Measurements from ENCODE around the gene GON4L. TPM values are rescaled to one million over a fixed set of nuclear protein-coding genes. Genes with fewer than 3 reads are reported as not detected.
A peak's percentile ranks its signal among the peaks of the same experiment; 100 is the strongest.

GON4L gene
- total RNA-seq, 4 donors from 2014 or later, result 12.2 to 32.8 (median 18.7) TPM

DNA sequence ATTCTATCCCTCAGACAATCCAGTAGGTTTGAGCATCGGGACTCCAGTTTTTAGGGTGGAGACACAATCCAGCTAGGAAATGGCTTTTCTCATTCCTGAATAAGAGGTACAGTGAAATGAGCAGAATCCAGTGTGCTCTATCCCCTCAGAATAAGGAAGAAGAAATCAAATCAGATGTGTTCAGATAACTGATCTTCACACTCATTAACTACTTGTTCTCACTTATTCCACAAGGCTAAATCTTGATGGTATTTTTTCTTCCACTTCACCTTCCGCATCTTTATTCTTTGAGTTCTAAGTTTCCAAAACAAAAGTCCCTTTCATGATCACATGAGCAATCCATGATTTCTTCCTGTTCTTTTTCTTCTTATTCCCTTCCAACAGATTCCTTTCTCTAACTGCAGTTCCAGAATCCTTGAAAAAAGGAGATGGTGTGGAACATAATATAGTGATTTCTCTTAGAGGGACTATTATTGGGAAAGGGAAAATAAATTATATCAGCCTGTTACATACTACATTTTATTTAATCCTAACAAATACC is 4.0 kb upstream of the GON4L start:
- DNase-seq, result no peak
- intact Hi-C loops (cut with DNase I), result no loop called here
- Histone ChIP-seq H3K27ac (peak overlapping the region; percentile 46 to 92 (median 89)), H3K9me3 (no peaks in the 10 kb centered on the region), H3K4me3 (peak overlapping the region in 2 of 4 donors; percentile 52 to 65), H3K4me1 (peaks cover 9 to 42% (median 13%) of the 10 kb centered on the region in 3 donors), H3K27me3 (peaks cover 0 to 9% (median 0%) of the 10 kb centered on the region in 4 donors), H3K36me3 (no peaks in the 10 kb centered on the region)
- TF ChIP-seq POLR2A (IDR thresholded peaks at IDR 0.05), result no peak
- TF ChIP-seq, protein P1, sequence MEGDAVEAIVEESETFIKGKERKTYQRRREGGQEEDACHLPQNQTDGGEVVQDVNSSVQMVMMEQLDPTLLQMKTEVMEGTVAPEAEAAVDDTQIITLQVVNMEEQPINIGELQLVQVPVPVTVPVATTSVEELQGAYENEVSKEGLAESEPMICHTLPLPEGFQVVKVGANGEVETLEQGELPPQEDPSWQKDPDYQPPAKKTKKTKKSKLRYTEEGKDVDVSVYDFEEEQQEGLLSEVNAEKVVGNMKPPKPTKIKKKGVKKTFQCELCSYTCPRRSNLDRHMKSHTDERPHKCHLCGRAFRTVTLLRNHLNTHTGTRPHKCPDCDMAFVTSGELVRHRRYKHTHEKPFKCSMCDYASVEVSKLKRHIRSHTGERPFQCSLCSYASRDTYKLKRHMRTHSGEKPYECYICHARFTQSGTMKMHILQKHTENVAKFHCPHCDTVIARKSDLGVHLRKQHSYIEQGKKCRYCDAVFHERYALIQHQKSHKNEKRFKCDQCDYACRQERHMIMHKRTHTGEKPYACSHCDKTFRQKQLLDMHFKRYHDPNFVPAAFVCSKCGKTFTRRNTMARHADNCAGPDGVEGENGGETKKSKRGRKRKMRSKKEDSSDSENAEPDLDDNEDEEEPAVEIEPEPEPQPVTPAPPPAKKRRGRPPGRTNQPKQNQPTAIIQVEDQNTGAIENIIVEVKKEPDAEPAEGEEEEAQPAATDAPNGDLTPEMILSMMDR (IDR thresholded peaks at IDR 0.05), result no peak
- 63 to 68% methylated on average over 2 of the region's 2 CpGs for WGBS, 2 donors

DNA sequence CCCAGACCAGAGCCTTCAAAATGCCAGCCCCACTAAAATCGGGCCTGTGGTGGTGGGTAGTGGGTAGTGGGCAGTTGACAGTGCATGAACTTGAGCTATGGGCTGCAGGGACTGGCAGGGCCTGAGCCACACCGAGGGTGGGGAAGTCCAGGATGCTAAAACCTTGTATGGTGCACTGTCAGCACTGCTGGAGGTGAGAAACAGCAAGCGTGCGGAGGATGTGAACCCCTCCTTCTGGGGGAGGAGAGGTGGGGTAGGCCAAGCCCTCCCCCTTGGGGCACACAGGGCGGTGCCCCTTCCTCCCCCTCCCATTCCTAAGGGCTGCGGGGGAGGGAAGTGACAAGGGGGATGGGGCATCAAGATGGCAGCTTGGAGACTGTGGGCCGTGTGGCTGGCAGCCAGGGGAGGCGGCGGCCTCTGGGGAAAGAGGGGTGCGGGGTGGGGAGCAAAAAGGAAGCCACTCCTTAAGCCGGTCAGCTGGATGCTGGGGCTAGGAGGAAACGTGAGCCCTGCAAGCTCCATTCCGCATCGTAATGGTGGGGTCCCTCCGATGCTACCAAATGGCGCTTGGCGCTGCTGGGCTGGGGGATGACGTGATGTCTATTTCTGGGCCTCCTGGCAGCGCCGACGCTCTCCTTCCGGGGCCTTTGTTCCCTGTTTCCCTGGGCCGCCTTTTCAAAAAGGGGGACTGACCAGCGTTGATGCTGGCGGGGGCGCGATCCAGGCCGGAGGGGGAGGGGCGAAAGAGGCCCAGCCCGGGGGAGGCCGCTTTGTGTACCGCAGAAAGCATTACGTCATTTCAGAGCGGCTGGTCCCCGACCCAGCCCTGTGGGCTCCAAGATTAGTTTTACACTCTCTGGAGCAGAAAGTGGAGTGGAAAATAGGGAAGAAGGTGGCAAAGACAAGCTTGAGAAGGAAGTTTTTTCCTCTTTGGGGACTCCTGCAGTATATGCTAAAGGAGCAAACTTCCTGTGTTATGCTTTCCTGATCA is 3.2 kb upstream of the GON4L start:
- Histone ChIP-seq H3K9me3 (no peaks in the 10 kb centered on the region), H3K4me1 (peaks cover 9 to 45% (median 14%) of the 10 kb centered on the region in 3 donors), H3K36me3 (peaks cover 0 to 4% (median 0%) of the 10 kb centered on the region in 3 donors), H3K4me3 (peak overlapping the region; percentile 15 to 65 (median 49)), H3K27ac (peak overlapping the region; percentile 46 to 92 (median 89)), H3K27me3 (peaks cover 0 to 9% (median 0%) of the 10 kb centered on the region in 4 donors)
- TF ChIP-seq, protein P1 (IDR thresholded peaks at IDR 0.05), result no peak
- no peak for TF ChIP-seq POLR2A (IDR thresholded peaks at IDR 0.05)
- intact Hi-C loops (cut with DNase I), result no loop called here
- DNase-seq, result peak; percentile 4
- WGBS, 2 donors, result 2 to 4% methylated on average over 6 to 28 of the region's 35 CpGs

DNA sequence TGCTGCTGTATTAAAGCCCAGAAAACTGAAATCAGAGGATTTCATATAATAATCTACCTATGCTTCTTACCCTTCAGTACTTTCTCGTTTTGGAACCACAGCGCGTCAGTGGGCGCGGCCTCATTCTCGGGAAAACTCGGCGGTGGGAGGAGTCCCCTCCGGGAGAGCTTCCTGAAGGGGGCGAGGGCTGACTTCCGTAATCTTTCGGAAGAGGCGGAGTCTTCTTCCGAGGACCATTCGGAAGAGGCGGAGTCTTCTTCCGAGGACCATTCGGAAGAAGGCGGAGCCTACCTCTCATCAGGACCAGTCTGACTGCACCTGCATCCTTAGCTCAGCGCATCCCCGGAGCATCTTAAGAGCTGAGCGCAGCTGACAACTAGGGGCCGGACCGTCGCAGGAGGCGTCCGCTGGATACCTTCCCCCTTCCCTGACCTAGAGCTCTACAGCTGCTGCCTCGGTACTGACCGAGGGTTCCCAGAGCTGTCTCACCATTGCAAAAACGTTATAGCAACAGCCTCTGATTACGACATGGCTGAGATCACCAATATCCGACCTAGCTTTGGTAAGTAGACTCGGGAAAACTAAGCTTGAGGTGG is 2.3 kb upstream of the GON4L start, which contains the start of gene SYT11:
TSS of gene SYT11 (plus strand) at position 334 of the 596 bp plus-strand sequence. CDS start at position 529, 195 bp downstream.
- Histone ChIP-seq H3K4me3 (peak within 1 kb of the TSS; percentile 28 to 65 (median 49)), H3K4me1 (peaks cover 9 to 45% (median 14%) of the 10 kb centered on the region in 3 donors), H3K9me3 (no peaks in the 10 kb centered on the region), H3K27ac (peak within 1 kb of the TSS; percentile 74 to 92 (median 89)), H3K27me3 (peaks cover 0 to 9% (median 0%) of the 10 kb centered on the region in 4 donors), H3K36me3 (peaks cover 0 to 12% (median 5%) of the 10 kb centered on the region in 3 donors)
- TF ChIP-seq, protein P1 (IDR thresholded peaks at IDR 0.05), result peak in 1 of 6 experiments; percentile 8
- no peak for TF ChIP-seq POLR2A (IDR thresholded peaks at IDR 0.05)
- WGBS, 2 donors, result 0% methylated on average over 4 to 6 of the region's 33 CpGs
- peak; percentile 53 for DNase-seq
- intact Hi-C loops (cut with DNase I), result no loop called here

DNA sequence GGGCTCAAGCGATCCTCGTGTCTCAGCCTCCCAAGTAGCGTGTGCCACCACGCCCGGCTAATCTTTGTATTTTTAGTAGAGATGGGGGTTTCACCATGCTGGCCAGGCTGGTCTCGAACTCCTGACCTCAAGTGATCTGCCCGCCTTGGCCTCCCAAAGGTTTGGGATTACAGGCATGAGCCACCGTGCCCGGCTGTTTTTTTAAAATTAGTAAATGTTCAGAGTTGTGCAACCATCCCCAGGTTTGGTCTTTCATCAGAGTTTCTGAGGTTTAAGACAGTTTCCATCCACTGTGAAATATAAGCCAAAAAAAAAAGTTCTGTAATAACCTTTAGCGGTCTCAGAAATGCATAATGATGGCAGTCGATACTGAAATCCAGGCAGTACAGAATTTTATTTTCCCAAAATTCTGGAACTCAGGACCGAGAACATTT is 1.8 kb upstream of the GON4L start:
- intact Hi-C loops (cut with DNase I), result no loop called here
- H3K4me3 ChIP-seq, result peak overlapping the region; percentile 28 to 65 (median 49)
- peaks cover 9 to 45% (median 14%) of the 10 kb centered on the region in 3 donors for H3K4me1 ChIP-seq
- H3K36me3 ChIP-seq, result peaks cover 0 to 17% (median 10%) of the 10 kb centered on the region in 3 donors
- peak overlapping the region; percentile 74 to 92 (median 89) for H3K27ac ChIP-seq
- TF ChIP-seq, protein P1 (IDR thresholded peaks at IDR 0.05), result no peak
- TF ChIP-seq POLR2A (IDR thresholded peaks at IDR 0.05), result no peak
- DNase-seq, result no peak
- H3K27me3 ChIP-seq, result peaks cover 0 to 9% (median 0%) of the 10 kb centered on the region in 4 donors
- no peaks in the 10 kb centered on the region for H3K9me3 ChIP-seq
- WGBS, 2 donors, result 43 to 52% methylated on average over 10 to 12 of the region's 12 CpGs

Measured in esophagus squamous epithelium (tissue), 5 donors.